IMR-90 (cell line): ENCODE measurements around the gene CEBPE.

Source experiments
- BHLHE40 ChIP-seq: fragments of 150-350 bp; IDR thresholded peaks from 2 replicates; pipeline ENCODE4 v1.6.1; 2016; ENCODE audit warnings: mild to moderate bottlenecking, low read depth, low read length
- CHD1 ChIP-seq: IDR thresholded peaks from 2 replicates; pipeline ENCODE4 v1.6.1; 2012; ENCODE audit warnings: low read depth, low read length, improper control_type of control experiment
- MXI1 ChIP-seq: IDR thresholded peaks from 2 replicates; pipeline ENCODE4 v1.6.1; 2012; ENCODE audit warnings: low read depth, mild to moderate bottlenecking, low read length, moderate library complexity, borderline replicate concordance
- NFE2L2 ChIP-seq: fragments of 150-350 bp; IDR thresholded peaks from 2 replicates; pipeline ENCODE4 v1.6.1; 2016; ENCODE audit warnings: low read depth, mild to moderate bottlenecking, low read length
- POLR2A ChIP-seq: IDR thresholded peaks from 2 replicates; pipeline ENCODE4 v1.6.1; 2012; ENCODE audit warnings: mild to moderate bottlenecking, low read depth, low read length
- RFX5 ChIP-seq: IDR thresholded peaks from 2 replicates; pipeline ENCODE4 v1.8.0; 2012; ENCODE audit warnings: low read depth, mild to moderate bottlenecking, low read length, moderate library complexity
- TF ChIP-seq, protein P1 (sequence below): conservative IDR thresholded peaks from 2 replicates; pipeline ENCODE4 v1.5.1; 2012; ENCODE audit warnings: mild to moderate bottlenecking, low read depth, low read length, improper control_type of control experiment
- TF ChIP-seq, protein P2 (sequence below): fragments of 150-350 bp; IDR thresholded peaks from 2 replicates; pipeline ENCODE4 v1.6.1; 2017; ENCODE audit warnings: mild to moderate bottlenecking, antibody characterized with exemption, low read length, low read depth

DNA sequence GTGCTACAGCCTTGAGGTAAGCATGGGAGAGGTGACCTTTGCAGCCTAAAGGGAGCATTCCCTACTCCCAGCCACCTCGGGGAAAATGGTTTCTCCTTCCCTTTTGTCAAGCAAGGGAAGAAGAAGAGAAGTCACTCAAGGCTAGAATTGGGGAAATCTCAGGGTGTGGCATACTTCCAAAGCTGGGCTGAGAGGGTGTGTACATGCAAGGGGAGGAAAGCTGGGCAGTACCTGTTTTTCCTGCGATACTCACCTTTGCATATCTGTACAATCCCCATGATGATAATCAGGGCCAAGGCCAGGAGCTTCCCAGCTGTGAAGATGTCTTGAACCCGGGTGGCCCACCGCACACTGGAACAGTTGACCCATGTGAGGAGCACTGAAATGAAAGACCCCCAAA is 23.8 kb upstream of the CEBPE start:
- TF ChIP-seq, protein P1, sequence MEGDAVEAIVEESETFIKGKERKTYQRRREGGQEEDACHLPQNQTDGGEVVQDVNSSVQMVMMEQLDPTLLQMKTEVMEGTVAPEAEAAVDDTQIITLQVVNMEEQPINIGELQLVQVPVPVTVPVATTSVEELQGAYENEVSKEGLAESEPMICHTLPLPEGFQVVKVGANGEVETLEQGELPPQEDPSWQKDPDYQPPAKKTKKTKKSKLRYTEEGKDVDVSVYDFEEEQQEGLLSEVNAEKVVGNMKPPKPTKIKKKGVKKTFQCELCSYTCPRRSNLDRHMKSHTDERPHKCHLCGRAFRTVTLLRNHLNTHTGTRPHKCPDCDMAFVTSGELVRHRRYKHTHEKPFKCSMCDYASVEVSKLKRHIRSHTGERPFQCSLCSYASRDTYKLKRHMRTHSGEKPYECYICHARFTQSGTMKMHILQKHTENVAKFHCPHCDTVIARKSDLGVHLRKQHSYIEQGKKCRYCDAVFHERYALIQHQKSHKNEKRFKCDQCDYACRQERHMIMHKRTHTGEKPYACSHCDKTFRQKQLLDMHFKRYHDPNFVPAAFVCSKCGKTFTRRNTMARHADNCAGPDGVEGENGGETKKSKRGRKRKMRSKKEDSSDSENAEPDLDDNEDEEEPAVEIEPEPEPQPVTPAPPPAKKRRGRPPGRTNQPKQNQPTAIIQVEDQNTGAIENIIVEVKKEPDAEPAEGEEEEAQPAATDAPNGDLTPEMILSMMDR = no peak
- no peak for TF ChIP-seq POLR2A
- no peak for TF ChIP-seq RFX5
- TF ChIP-seq CHD1 = no peak
- no peak for TF ChIP-seq MXI1
- TF ChIP-seq NFE2L2 = no peak
- TF ChIP-seq, protein P2, sequence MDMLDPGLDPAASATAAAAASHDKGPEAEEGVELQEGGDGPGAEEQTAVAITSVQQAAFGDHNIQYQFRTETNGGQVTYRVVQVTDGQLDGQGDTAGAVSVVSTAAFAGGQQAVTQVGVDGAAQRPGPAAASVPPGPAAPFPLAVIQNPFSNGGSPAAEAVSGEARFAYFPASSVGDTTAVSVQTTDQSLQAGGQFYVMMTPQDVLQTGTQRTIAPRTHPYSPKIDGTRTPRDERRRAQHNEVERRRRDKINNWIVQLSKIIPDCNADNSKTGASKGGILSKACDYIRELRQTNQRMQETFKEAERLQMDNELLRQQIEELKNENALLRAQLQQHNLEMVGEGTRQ = no peak
- no peak for TF ChIP-seq BHLHE40
